KG1 (cell line): Measurements from ENCODE around the gene COA1.
"Not testable (repeated sequence)": the region's sequence is repeated elsewhere in the genome, so short reads cannot be mapped to it uniquely, and the experiment has no call there.

Experiments used
- DNase-seq: peaks from one replicate; lab custom pipeline; 2025; lab: John Stamatoyannopoulos, UW

COA1 gene

GRCh38 chr7:43628431-43628830 lies 100.9 kb downstream of the COA1 start:
- DNase-seq, result no peak

- not testable (repeated sequence) for DNase-seq
These were observed 101.5 kb downstream of the COA1 start for GRCh38 chr7:43627798-43628197.

GRCh38 chr7:43626695-43627094 lies 102.6 kb downstream of the COA1 start:
- no peak for DNase-seq

- DNase-seq, result no peak
These were observed 103.3 kb downstream of the COA1 start for GRCh38 chr7:43625980-43626379.

- DNase-seq, result no peak
These were observed 103.9 kb downstream of the COA1 start for GRCh38 chr7:43625453-43625852.

GRCh38 chr7:43624156-43624555 lies 105.2 kb downstream of the COA1 start:
- DNase-seq, result no peak

- DNase-seq, result no peak
These were observed 107.4 kb downstream of the COA1 start for GRCh38 chr7:43621729-43622448.

GRCh38 chr7:43619213-43620012 lies 109.9 kb downstream of the COA1 start:
- DNase-seq, result no peak

GRCh38 chr7:43618073-43618472 lies 111.2 kb downstream of the COA1 start:
- DNase-seq, result no peak

GRCh38 chr7:43616977-43617376 lies 112.3 kb downstream of the COA1 start:
- DNase-seq, result no peak

GRCh38 chr7:43615558-43616145 lies 113.7 kb downstream of the COA1 start:
- no peak for DNase-seq

GRCh38 chr7:43612599-43613589 lies 116.4 kb downstream of the COA1 start:
- no peak for DNase-seq

- DNase-seq, result no peak
These were observed 117.2 kb downstream of the COA1 start for GRCh38 chr7:43612128-43612527.

GRCh38 chr7:43609097-43609496 lies 120.2 kb downstream of the COA1 start:
- no peak for DNase-seq

GRCh38 chr7:43604251-43604650 lies 125.1 kb downstream of the COA1 start:
- DNase-seq, result no peak

GRCh38 chr7:43602256-43602655 lies 127.1 kb downstream of the COA1 start:
- no peak for DNase-seq

- DNase-seq, result no peak
These were observed 129.3 kb downstream of the COA1 start for GRCh38 chr7:43600056-43600455.

- DNase-seq, result not testable (repeated sequence)
These were observed 132.9 kb downstream of the COA1 start for GRCh38 chr7:43596426-43596825.

GRCh38 chr7:43594020-43594419 lies 135.3 kb downstream of the COA1 start:
- no peak for DNase-seq

GRCh38 chr7:43593010-43593409 lies 136.3 kb downstream of the COA1 start:
- no peak for DNase-seq

- no peak for DNase-seq
These were observed 137.0 kb downstream of the COA1 start for GRCh38 chr7:43592326-43592725.
